Measurements from ENCODE around the gene CALHM3.

Gene CALHM3

DNA sequence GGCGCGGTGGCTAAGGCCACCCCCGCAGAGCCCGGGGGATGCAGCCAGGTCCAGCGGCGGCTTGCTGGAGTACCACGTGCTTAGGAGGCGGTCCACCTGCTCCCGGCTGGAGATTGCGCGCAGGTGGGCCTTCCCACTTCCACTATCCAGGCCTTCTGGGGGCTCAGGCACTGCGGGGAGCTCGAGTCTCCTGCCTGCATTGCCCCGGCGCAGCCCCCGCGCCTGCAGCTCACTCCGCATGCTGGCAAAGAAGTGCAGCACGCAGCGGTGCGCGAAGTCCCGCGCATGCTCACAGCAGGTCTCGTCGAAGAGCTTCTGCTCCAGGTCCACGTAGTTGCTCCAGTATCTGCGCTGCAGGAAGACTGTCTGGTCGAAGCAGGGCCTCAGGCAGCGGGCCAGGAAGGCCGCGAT lies 5.8 kb downstream of the CALHM3 start:
- DNase-seq, result no peak

DNA sequence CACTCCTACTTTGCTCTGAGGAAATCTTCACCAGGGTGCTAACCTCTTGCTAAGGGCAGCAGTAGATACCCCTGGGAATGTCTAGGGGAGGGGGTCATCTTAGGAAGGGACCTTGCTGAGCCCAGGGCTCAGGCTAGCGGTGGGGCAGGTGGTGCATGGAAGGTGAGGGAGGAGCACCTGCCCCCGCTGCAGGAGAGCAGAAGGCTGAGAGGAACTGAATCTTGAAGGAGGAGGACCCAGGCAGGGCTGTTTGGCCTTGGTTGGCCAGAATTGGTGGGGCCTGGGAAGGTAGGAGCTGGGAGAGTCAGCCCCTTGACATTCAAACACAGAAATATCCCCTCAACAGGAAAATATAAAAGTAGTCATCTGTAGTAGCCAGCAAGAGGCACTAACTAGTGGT lies 7.0 kb downstream of the CALHM3 start:
- no peak for DNase-seq

DNA sequence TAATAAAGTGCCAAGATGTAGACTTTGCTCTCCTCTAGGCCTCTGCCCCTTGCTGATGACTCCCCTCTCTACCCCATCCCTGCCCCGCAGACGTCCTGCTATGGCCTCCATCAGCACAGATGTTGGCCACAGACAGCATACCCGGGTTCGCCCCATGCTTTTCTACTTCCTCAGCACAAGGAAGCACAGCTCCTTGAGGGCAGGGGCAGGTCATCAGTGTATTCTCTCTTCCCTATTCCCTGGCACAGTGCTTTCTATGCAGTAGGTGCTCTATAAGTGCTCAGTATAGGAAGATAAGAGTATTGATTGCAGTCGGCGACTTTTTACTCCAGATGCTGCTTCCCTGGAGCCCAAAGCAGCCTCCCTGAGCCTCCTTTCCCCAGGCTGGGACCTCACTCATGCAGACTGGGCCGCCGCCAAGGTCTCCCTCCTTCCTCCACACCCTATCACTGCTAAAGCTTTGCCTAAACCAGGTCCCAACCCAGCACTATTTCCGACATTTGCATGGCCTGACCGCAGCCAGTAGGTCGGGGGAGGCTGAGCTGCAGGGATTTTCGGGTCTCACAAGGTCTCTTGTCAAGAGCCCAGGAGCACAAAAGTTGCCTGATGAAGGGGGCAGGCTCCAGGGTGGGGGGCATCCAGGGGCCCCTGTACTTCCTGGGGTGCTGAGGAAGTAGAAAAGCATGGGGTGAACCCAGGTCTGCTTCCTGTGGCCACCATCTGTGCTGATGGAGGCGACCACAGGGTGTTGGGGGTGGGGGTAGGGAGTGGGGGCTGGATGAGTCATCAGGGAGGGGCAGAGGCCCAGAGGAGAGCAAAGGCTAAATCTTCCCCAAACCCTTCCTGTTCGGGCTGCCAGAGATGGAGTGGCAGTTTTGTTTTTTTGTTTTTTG lies 8.0 kb downstream of the CALHM3 start:
- peak; percentile 85 for DNase-seq

DNA sequence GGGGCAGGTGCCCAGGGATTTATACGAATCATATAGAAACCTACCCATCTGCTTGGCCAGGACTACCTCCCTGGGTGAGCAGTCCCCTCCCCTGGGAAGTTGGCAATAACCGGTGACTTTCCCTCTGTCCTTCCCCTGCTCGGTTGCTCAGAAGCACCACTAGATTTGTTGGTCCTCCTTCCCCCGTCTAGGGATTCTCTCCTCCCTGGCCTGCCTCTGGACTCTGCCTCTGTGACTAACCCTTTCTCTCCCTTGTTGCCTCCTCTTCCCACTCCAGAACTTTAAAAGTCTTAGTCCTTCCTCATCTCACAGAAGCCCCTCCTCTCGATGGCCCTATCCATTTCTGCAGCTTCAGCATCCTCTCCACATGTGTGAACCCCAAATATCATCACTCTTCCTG lies 9.8 kb downstream of the CALHM3 start:
- no peak for DNase-seq

DNA sequence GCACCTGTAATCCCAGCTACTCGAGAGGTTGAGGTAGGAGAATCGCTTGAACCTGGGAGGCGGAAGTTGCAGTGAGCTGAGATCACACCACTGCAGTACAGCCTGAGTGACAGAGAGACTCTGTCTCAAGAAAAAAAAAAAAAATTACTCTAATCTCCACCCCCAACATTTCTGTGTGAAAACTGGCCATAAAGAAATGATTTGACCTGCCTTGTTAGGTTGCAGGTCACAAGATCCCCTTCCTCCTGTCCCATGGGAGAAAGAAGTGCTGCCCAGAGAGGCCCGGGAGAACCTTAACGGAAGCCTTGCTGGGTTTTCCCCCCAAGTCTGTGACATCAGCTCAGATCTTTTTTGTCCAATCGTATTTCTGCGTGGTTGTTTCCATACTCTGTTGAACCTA lies 11.6 kb downstream of the CALHM3 start:
- DNase-seq, result no peak

DNA sequence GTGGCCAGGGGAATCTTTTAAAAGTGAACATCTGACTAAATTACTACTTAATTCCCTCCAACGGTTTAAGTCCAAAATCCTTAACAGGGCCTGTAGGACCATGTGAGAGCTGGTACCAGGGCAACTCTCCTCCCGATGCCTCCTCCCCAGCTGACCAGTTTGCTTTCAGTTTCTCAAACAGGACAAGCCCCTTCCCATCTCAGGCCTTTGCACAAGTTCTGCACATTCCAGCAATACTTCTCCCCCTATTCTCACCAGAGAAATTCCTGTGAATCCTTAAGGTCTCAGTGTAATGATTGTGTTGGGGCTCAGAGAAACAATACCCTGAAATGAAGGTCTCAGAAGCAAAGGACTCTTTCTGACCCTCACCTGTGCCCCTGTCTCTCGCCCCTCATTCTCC lies 12.3 kb downstream of the CALHM3 start:
- no peak for DNase-seq

DNA sequence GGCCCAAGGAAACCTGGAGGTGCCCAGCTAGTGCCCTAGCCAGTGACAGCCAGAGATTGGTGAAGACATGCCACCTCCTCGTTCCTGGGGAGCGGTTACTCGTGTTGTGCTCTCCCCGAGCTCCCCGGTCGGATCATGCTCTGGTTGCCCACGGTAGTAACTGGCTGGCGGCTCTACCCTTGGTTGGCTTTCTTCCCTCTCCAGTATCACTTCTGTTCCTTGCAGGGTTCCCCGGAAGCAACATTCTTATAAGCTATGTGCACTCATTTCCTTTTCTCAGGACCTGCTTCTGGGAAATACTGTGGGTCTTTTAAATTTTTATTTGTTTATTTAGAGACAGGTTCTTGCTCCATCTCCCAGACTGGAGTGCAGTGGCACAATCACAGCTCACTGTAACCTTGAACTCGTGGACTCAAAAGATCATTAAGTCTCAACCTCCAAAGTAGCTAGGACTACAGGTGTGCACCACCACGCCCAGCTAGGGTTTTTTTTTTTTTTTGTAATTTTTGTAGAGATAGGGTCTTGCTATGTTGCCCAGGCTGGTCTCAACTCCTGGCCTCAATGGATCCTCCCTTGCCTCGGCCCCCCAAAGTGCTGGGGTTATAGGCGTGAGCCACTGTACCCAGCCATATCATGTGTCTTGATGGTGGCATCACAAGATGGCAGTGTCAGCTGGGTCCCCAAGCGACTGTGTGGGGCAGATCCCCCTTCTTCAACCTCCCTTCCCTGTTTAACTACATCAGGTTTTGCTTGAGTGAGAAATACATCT lies 13.4 kb downstream of the CALHM3 start:
- DNase-seq, result no peak

DNA sequence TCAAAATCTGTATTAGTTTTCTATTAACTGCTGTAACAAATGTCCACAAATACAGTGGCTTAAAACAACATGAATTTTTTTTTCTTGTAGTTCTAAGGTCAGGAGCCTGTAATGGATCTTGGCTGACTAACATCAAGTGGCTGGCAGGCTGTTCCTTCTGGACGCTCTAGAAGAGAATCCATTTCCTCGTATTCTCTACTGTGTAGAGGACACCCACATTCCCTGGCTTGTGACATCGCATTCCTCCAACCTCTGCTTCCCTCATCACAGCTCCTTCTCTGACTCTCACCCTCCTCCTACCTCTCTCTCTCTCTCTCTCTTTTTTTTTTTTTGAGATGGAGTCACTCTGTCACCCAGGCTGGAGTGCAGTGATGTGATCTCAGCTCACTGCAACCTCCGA lies 15.5 kb downstream of the CALHM3 start:
- DNase-seq, result no peak

DNA sequence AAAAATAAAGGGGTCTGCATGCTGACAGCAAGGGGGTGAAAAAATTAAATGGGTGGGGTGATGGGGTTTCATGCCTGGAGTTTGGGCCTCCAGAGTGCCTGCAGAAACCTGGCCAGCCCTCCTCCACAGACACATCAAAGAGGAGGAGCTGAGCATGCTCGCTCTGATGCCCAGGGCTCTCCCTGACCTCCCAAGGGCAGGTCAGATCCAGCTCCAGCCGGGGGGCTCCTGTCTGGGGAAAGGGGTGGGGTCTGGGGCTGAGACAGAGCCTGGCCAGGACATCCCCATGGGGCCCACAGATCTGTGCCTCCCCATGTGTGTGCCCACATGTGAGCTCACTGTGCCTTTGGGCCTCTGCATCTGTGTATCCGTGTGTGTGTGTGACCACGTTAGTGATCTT lies 19.4 kb downstream of the CALHM3 start:
- DNase-seq, result no peak

DNA sequence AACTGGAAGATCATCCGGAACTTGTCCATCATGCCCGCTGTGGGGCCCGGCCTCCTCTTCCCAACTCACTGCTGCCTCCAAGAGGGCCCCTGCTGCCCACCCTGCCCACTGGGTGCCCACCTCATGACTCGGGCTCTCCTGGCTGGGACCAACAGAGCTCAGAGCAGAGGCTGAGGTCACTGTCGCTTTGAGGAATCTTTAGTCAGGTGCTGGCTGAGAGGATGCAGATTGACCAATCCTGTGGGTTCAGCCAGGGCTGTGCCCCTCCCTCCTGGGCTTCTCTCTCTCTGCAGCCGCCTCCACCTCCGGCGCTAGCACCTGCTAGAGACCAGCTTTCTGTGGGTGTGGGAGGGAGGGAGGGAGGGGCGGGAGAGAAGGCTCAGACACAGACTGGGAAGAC lies 20.3 kb downstream of the CALHM3 start, which contains the start of gene CALHM1:
TSS of gene CALHM1 (minus strand) at position 181 of the 400 bp plus-strand sequence. CDS start at position 32, 149 bp downstream.
- DNase-seq, result no peak

DNA sequence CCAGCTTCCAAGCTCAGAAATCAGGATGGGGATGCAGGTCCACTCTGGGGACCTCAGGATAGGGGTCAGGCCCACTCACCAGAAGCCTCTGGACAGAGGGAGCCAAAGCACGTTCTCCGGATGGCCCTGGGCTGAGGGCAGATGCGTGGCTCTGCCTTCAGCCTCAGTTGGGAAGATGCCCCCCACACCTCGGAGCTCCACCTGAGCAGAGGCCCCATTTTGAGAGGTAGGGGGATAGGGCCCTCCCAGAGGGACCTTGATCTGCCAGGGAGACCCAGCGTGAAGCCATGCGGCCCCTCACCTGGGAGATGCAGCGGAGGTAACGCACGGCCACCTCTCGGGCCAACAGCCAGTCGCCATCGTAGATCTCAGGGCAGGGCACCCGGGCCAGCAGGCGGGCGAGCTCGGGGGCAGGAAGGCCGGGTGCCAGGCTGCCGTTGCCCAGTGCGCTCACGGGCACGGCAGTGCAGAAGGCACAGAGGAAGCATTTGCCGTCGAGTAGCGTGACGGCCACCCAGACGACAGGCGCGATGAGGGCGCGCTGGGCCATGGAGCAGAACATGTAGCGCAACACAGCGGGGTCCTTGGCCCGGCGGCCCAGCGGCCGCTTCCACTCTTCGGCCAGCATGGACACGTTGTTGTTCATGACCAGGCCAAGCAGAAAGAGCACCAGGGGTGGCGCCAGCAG lies 21.0 kb downstream of the CALHM3 start:
- no peak for DNase-seq

DNA sequence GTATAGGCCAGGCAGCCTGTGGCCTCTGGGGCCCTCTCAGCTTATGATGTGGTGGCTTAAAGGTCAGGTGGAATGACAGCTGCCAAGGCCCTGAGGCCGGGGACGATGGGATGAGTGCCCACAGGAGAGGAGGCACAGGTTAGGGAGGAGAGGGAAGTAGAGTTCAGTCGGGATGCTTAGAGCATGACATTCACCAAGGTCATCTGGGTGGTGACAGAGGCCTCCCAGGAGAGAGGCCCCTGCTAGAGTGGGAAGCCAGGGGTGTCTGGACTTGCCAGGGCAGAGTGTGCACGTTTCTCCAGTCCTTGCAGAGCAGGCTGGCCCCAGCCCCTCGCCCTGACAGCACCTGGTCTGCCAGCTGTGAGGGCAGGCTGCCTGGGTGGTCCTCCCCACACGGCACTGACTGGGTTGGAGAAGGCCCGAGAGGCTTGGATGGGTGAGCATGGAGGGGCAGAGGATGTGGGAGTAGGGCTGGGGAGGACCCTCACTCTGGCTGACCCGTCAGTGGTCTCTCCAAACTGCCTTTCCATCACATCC lies 21.8 kb downstream of the CALHM3 start:
- no peak for DNase-seq

DNA sequence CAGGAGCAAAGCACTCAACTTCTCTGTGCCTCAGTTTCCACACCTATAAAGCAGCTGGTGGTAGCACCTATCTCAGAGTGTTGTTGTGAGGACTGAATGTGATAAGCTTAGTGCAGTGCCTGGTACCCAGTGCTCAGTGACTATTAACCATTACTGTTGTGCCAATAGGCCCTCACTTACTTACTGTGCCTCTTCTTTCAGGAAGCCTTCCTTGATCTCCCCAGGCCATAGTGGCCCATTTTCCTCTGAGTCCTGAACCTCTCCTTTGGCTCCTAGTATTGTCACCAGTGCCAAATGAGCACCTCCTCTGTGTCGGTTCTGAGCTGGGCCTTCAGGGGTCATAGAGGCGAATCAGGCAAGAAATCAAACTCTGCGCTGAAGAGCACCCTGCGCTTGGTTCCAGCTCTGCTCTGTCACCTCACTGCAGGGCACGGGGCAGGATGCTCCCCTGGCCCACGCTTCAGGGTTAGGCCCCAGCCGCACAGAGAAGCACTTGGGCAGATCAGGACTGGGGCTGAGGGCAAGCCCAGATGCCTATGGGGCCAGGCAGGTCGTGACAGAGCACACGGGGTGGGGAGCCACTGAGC lies 22.9 kb downstream of the CALHM3 start:
- no peak for DNase-seq

DNA sequence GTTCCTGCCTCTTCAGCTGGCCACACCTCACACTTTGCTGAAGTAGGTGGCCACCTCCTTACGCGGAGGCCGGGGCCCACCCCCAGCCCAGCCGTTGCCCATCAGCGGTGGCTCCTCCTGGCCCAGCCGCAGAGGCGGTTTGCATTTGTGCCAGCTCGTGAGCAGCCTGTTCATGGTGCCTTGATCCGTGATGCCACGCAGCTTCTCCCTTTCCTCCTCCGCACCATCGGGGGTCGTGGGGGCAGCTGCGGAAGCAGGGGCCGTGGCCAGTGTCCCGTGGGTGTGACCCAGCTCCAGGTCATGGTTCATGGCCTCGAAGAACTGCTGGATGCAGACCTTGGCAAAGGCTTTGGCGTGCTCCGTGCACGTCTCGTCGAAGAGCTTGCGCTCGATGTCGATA lies 23.8 kb downstream of the CALHM3 start:
- no peak for DNase-seq

DNA sequence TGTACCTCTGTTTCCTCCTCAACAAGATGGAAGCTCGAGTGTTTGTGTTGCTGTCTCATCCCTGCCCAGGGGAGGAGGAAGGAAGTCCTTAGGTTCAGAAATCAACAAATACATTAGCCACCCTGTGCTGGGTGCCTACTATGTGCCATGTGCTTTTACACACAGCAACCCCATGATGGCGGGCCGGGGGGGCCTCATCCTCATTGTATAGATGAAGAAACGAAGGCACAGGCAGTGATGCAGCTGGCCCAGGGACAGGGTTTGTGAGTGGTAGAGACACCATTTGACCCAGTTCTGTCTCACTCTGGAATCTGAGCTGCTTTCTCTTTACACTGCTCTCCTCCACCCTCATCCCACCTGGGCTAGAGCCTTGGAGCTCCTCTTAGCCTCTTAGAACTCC lies 25.0 kb downstream of the CALHM3 start:
- no peak for DNase-seq

DNA sequence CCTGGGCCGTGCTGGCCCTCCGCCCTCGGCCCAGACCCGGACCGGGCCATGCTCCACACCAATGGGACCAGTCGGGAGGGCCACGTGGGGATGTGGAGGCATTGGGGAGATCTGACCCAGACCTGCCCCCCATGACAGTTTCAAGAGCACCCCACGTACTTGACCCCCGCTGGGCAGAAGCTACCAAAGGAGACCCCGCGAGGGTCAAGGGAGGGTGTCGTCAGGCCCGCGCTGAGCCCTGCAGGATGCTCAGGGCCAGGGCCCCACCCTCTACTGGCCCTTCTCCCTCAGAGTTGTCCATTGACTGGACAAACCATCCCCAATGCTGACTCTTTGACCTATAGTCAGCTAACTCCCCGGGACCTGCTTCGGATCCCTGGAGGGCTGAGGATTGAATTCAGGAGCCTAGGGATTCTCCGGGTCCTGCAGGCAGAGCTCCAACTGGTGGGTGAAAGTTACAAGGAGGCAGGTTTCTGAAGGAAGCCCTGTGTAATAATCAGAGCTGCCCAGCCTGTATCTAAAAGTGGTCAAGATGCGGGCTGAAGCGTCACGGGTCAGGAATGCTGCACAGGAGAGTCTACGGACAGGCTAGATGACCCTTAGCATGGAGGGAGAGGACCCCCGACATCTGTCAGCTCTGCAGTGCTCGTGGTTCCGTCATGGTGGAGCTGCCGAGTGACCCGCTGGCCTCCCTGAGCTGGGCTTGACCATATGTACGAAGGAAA lies 26.4 kb downstream of the CALHM3 start:
- no peak for DNase-seq

DNA sequence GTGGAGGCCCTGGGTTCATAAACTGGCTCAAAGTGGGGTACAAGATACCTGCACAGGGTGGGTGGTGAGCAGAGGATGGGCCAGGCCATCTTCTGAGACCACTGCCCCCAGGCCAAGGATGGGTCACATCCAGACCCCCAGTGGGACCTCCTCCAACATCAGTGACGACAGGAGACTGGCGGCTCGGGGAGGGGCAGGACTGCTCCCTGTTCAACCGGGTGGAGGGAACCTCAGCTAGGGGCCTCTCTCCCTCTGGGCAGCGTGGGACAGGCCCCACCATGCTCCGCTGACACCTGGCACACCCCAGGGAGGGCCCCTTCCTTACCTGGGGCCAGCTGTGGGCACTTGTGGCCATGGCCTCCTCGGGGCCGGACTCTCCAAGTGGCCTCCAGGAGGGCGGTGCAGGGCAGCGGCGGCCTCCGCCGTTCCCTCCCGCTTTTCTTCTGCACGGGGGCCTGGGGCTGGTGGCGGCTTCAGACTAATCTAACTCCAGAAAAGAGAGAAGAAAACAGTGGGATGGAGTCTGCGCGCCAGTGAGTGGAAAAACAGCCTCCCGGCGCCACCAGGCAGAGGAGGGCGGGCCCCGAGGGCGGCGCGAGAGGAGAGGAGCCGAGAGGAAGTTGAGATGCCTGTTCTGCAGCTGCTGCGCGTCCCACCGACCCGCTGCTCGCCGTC lies 27.1 kb downstream of the CALHM3 start, which contains the start of gene CALHM2:
TSS of gene CALHM2 (minus strand) at position 540 of the 675 bp plus-strand sequence. CDS start 2,429 bp downstream, outside the sequence.
- peak; percentile 54 for DNase-seq

DNA sequence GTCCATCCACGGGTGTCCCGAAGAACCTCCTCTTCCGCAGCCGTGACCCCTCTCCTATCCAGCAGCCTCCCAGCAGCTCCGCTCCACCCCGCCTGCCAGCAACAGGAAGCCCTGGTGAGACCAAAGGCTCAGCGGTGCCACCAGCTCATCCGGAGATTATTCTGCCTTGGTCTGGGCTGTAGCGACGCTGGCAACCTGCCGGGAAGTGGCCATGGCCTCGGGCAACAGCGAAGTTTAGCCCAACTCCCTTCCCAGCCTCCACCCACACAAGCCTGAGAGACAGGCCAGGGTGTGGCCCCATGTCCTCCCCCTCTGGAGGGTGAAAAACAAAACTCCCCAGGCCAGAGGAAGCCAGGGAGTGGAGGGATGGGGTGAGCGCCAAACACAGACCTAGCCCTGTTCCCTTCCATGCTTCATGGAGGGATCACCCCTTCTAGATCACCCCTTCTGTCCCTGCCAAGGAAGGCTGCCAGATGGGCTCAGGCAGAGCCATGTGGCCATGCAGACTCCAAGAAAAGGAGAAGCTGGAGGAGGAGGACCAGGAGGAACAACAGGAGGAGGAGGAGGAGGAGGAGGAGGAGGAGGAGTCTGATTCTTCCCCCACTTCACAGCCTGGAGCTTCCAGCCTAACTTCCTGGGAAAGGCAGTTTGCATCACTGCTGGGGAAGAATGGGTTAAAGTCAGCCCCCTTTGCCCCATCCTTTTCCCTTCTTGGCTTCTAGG lies 27.8 kb downstream of the CALHM3 start:
- DNase-seq, result peak; percentile 53

DNA sequence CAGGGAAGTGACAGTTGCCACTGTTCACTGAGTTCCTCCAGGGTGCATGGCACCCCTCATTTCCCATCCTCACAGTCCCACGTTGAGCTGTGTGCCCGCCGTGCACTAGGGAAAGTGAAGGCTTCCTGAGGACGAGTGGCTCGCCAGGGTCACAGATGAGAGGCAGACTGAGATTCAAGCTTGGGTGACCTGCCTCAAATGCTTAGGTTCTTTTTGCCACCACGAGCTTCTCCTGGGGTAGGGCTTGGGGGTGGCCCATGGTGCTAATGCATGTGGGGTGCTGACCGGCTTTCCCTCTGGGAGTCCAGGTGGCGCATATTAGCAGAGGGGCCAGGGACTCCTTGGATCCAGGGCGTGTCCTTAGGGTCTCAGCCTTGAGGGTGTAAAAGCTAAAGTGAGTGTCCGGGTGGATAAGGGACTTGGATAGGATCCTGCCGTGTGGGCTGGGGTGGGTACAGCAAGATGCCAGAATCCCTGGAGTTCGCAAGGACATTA lies 28.8 kb downstream of the CALHM3 start:
- no peak for DNase-seq

All from activated gamma-delta T cell treated with Interleukin-2 at 50 U/mL for 16 hours (primary cell).